SK-N-SH (cell line): ENCODE results near the gene CYP11A1. TPM values are rescaled to one million over a fixed set of nuclear protein-coding genes. Genes with fewer than 3 reads are reported as not detected.
"Not testable (repeated sequence)": the region's sequence is repeated elsewhere in the genome, so short reads cannot be mapped to it uniquely, and the experiment has no call there.

ENCODE experiments used
- CTCF ChIA-PET: fragments of 300-600, 350-600 bp; formaldehyde crosslinking; extraction: SDS; loops from one replicate; lab custom pipeline; 2021; lab: Yijun Ruan, JAX
- POLR2A ChIA-PET: fragments of 350-600 bp; sonication (Branson Sonifier 250); formaldehyde crosslinking; extraction: SDS; loops from one replicate; lab custom pipeline; 2020; ENCODE audit warnings: antibody characterized with exemption, inconsistent platforms; lab: Yijun Ruan, JAX
- DNase-seq: peaks from one replicate; pipeline ENCODE4 v3.0.0; 2012
- H2AFZ ChIP-seq: fragments of 200-600 bp; sonication (generic); 2 replicates; pipeline ENCODE4 v1.8.1; 2016; ENCODE audit warnings: antibody characterized with exemption, mild to moderate bottlenecking, low read depth
- H3F3A ChIP-seq: fragments of 200-600 bp; sonication (generic); replicated peaks from 2 replicates; pipeline ENCODE3; 2016; ENCODE audit warnings: antibody characterized with exemption, mild to moderate bottlenecking; ENCODE audit not compliant: insufficient read depth
- H3K27ac ChIP-seq, 2 experiments: fragments of 200-500 bp in 1 of 2; fragments of 200-600 bp in 1 of 2; sonication (Bioruptor generic) in 1 of 2; sonication (generic), shearing (Covaris generic) in 1 of 2; 2 replicates each; pipeline versions ENCODE4 v1.5.1 to v1.6.1; 2014 to 2016; ENCODE audit warnings: low read depth in 2 of 2, inconsistent platforms in 1 of 2, low read length in 1 of 2, mild to moderate bottlenecking in 1 of 2, mixed read lengths in 1 of 2
- H3K27me3 ChIP-seq: fragments of 200-600 bp; sonication (generic), shearing (Covaris generic); 2 replicates; pipeline ENCODE4 v1.6.1; 2016; ENCODE audit warnings: mixed run types; ENCODE audit not compliant: insufficient read depth
- H3K36me3 ChIP-seq, 2 experiments: fragments of 200-500 bp in 1 of 2; fragments of 200-600 bp in 1 of 2; sonication (Bioruptor generic) in 1 of 2; sonication (generic) in 1 of 2; replicated peaks in 1 of 2; 2 replicates each; pipeline versions ENCODE3 to v1.5.1; 2014 to 2016; ENCODE audit warnings: low read length in 1 of 2, mild to moderate bottlenecking in 1 of 2; ENCODE audit not compliant: insufficient read depth in 2 of 2, control insufficient read depth in 1 of 2
- H3K4me1 ChIP-seq, 2 experiments: fragments of 200-500 bp in 1 of 2; fragments of 200-600 bp in 1 of 2; sonication (Bioruptor generic) in 1 of 2; sonication (generic), shearing (Covaris generic) in 1 of 2; 2 replicates each; pipeline versions ENCODE4 v1.5.1 to v1.6.1; 2014 to 2016; ENCODE audit warnings: low read depth in 1 of 2, low read length in 1 of 2, mixed run types in 1 of 2; ENCODE audit not compliant: insufficient read depth in 2 of 2, control insufficient read depth in 1 of 2
- H3K4me2 ChIP-seq: fragments of 200-600 bp; sonication (generic), shearing (Covaris generic); 2 replicates; pipeline ENCODE4 v1.6.1; 2017; ENCODE audit warnings: mixed run types
- H3K4me3 ChIP-seq, 2 experiments: fragments of 200-500 bp in 1 of 2; fragments of 200-600 bp in 1 of 2; sonication (Bioruptor generic) in 1 of 2; sonication (generic), shearing (Covaris generic) in 1 of 2; 2 replicates each; pipeline versions ENCODE4 v1.5.1 to v1.8.1; 2014 to 2016; ENCODE audit warnings: low read depth in 2 of 2, inconsistent platforms in 1 of 2, low read length in 1 of 2, mild to moderate bottlenecking in 1 of 2, mixed read lengths in 1 of 2, moderate library complexity in 1 of 2
- H3K79me2 ChIP-seq: fragments of 200-600 bp; sonication (generic); 2 replicates; pipeline ENCODE4 v1.8.1; 2017; ENCODE audit warnings: mild to moderate bottlenecking; ENCODE audit not compliant: insufficient read depth
- H3K9ac ChIP-seq: fragments of 200-600 bp; sonication (generic); 2 replicates; pipeline ENCODE4 v1.6.1; 2017; ENCODE audit warnings: mixed run types
- H3K9me2 ChIP-seq: fragments of 200-600 bp; sonication (generic); 2 replicates; pipeline ENCODE4 v1.6.1; 2017; ENCODE audit warnings: mixed run types
- H3K9me3 ChIP-seq: fragments of 200-600 bp; sonication (generic); 2 replicates; pipeline ENCODE4 v1.6.1; 2017; ENCODE audit warnings: mixed run types, mild to moderate bottlenecking, moderate library complexity
- H4K20me1 ChIP-seq: fragments of 200-600 bp; sonication (generic); 2 replicates; pipeline ENCODE4 v1.6.1; 2017; ENCODE audit warnings: mild to moderate bottlenecking, mixed run types; ENCODE audit not compliant: insufficient read depth
- EP300 ChIP-seq, 2 experiments: IDR thresholded peaks; 2 replicates each; pipeline versions ENCODE4 v1.4.0 to v1.6.1; 2012; ENCODE audit warnings: borderline replicate concordance in 1 of 2, low read depth in 1 of 2, low read length in 1 of 2
- GABPA ChIP-seq: IDR thresholded peaks from 2 replicates; pipeline ENCODE4 v1.4.0; 2012; ENCODE audit warnings: low read depth, mild to moderate bottlenecking
- GATA2 ChIP-seq: sonication (generic); formaldehyde crosslinking; IDR thresholded peaks from 2 replicates; pipeline ENCODE4 v1.5.0; 2020; ENCODE audit warnings: mild to moderate bottlenecking, missing genetic modification reagents
- RFX5 ChIP-seq: IDR thresholded peaks from 2 replicates; pipeline ENCODE4 v1.6.1; 2012; ENCODE audit warnings: mild to moderate bottlenecking, improper control_type of control experiment, low read length
- TEAD4 ChIP-seq: IDR thresholded peaks from 2 replicates; pipeline ENCODE4 v1.4.0; 2012; ENCODE audit warnings: mild to moderate bottlenecking, borderline replicate concordance; ENCODE audit not compliant: insufficient read depth
- WGBS: methylation state at CpG from one replicate; pipeline ENCODE4 v1.1.6; 2017; ENCODE audit warnings: low lambda C conversion rate; 5-methylcytosine and 5-hydroxymethylcytosine counted together
- polyA plus RNA-seq, 3 experiments: library from polyadenylated mRNA; depleted of rRNA; stranded (reverse); fragments of >200 nt; gene quantifications; 2 replicates each; pipeline ENCODE4 v1.2.3, GENCODE V29; 2012
- TF ChIP-seq, protein P1 (sequence below): IDR thresholded peaks from 2 replicates; pipeline ENCODE4; 2012
- TF ChIP-seq, protein P2 (sequence below): IDR thresholded peaks from 2 replicates; pipeline ENCODE4 v1.4.0; 2012; ENCODE audit warnings: low read depth, borderline replicate concordance

The CYP11A1 gene
- polyA plus RNA-seq, 1 of the 3 experiments (the other 2 are of a cell fraction) = 0.08 TPM

DNA sequence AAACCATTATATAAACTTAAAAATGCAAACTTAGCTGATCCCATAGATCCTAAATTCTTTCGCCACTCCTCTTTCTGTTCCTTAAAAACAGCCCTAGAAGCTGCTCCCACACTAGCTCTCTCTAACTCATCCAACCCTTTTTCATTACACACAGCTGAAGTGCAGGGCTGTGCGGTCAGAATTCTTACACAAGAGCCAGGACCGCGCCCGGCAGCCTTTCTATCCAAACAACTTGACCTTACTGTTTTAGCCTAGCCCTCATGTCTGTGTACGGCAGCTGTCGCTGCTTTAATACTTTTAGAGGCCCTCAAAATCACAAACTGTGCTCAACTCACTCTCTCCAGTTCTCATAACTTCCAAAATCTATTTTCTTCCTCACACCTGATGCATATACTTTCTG, 9.9 kb downstream of the CYP11A1 start:
- CTCF ChIA-PET = interaction anchor here (0.6 to 1.1 kb wide), 3 partner anchors 15 to 312 kb away, joined by 3 to 4 read pairs (median 3); no protein-coding TSS in a partner anchor
- POLR2A ChIA-PET, H3K9ac ChIP-seq, H4K20me1 ChIP-seq, H2AFZ ChIP-seq, H3K4me1 ChIP-seq, H3K4me2 ChIP-seq, H3K9me2 ChIP-seq, H3K4me3 ChIP-seq, H3K79me2 ChIP-seq, H3K36me3 ChIP-seq, H3K27ac ChIP-seq, DNase-seq, H3F3A ChIP-seq, H3K9me3 ChIP-seq: not testable (repeated sequence)
- peaks cover 21% of the 10 kb centered on the region; the same call in 1 of the 2 replicates for H3K27me3 ChIP-seq
- WGBS = 74% methylated on average over 7 of the region's 7 CpGs

DNA sequence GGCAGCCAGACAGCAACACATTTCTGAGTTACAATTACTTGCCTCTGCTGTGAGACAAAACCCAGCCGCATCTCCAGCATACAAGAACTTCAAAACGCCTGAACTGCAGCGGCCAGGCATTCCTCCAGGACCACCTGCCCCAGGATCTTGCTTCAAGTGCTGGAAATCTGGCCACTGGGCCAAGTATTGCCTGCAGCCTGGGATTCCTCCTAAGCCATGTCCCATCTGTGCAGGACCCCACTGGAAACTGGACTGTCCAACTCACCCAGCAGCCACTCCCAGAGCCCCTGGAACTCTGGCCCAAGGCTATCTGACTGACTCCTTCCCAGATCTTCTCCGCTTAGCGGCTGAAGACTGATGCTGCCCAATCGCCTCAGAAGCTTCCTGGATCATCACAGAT, 11.4 kb downstream of the CYP11A1 start:
- CTCF ChIA-PET = interaction anchor here (0.9 kb wide), 1 partner anchor 392 kb away, joined by 3 read pairs; no protein-coding TSS in a partner anchor
- not testable (repeated sequence) for H3K27ac ChIP-seq, H3K9ac ChIP-seq, H3K4me3 ChIP-seq, H2AFZ ChIP-seq, DNase-seq, H3K4me1 ChIP-seq, H3F3A ChIP-seq, H4K20me1 ChIP-seq, H3K4me2 ChIP-seq, H3K9me3 ChIP-seq, H3K9me2 ChIP-seq, H3K79me2 ChIP-seq, H3K36me3 ChIP-seq
- 62% methylated on average over 6 of the region's 6 CpGs for WGBS
- POLR2A ChIA-PET = interaction anchor here (0.6 kb wide), 1 partner anchor 20 kb away, joined by 4 read pairs; no protein-coding TSS in a partner anchor
- H3K27me3 ChIP-seq = peaks cover 27% of the 10 kb centered on the region; the same call in 1 of the 2 replicates

DNA sequence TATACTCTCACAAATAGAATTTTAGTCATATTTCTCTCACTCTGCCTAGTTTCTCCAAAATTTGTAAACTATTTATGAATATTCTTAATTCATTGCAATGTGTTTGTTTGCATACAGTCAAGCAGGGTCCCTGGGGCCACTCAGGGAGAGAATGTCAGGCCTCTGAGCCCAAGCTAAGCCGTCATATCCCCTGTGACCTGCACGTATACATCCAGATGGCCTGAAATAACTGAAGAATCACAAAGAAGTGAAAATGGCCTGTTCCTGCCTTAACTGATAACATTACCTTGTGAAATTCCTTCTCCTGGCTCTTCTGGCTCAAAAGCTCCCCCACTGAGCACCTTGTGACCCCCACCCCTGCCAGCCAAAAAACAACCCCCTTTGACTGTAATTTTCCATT, 13.5 kb downstream of the CYP11A1 start:
- H3K9me2 ChIP-seq, H3K36me3 ChIP-seq, H3K4me3 ChIP-seq, H3K9ac ChIP-seq, H3K9me3 ChIP-seq, H3F3A ChIP-seq, H3K79me2 ChIP-seq, DNase-seq, H3K4me1 ChIP-seq, H3K4me2 ChIP-seq, H4K20me1 ChIP-seq, POLR2A ChIA-PET, H2AFZ ChIP-seq, H3K27ac ChIP-seq, CTCF ChIA-PET: not testable (repeated sequence)
- H3K27me3 ChIP-seq = peaks cover 27% of the 10 kb centered on the region; the same call in 1 of the 2 replicates
- 70% methylated on average over 2 of the region's 2 CpGs for WGBS

DNA sequence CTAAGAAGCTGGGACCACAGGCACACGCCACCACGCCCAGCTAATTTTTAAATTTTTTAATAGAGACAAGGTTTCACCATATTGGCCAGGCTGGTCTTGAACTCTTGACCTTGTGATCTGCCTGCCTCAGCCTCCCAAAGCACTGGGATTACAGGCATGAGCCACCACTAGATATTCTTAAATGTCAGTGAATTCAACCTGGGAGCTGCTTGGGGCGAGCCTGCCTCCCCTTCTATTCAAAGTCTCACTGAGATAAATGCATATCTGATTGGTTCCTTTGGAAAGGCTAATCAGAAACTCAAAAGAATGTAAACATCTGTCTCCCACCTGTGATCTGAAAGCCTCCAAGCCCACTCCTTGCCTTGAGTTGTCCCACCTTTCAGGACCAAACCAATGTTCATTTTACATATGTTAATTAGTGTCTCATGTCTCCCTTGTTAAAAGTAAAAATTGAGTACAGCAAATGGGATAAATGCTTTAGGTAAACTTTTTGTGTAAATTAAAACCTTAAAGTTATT, 15.0 kb downstream of the CYP11A1 start:
- Histone ChIP-seq H3K27me3 (peaks cover 17% of the 10 kb centered on the region; the same call in 1 of the 2 replicates), H3K4me3 (no peak overlapping the region), H3K9me2 (no peaks in the 10 kb centered on the region), H3K79me2 (no peaks in the 10 kb centered on the region), H3K4me1 (no peaks in the 10 kb centered on the region), H3K4me2 (no peak overlapping the region), H4K20me1 (no peaks in the 10 kb centered on the region), H3K27ac (no peak overlapping the region), H3K9me3 (no peaks in the 10 kb centered on the region; the same call in 1 of the 2 replicates), H3F3A (no peaks in the 10 kb centered on the region), H3K9ac (no peak overlapping the region), H2AFZ (no peak overlapping the region), H3K36me3 (no peaks in the 10 kb centered on the region)
- ChIA-PET CTCF (interaction anchor here (1.9 kb wide), 1 partner anchor 22 kb away, joined by 4 read pairs; no protein-coding TSS in a partner anchor), POLR2A (no interaction called here)
- WGBS = 25% methylated on average over 3 of the region's 3 CpGs
- DNase-seq = no peak
- TF ChIP-seq EP300 (IDR thresholded peaks at IDR 0.05; ENCODE audit: borderline replicate concordance in 1 of 2, low read depth in 1 of 2, low read length in 1 of 2) = no peak
- TF ChIP-seq GATA2 = no peak
- TF ChIP-seq, protein P1, sequence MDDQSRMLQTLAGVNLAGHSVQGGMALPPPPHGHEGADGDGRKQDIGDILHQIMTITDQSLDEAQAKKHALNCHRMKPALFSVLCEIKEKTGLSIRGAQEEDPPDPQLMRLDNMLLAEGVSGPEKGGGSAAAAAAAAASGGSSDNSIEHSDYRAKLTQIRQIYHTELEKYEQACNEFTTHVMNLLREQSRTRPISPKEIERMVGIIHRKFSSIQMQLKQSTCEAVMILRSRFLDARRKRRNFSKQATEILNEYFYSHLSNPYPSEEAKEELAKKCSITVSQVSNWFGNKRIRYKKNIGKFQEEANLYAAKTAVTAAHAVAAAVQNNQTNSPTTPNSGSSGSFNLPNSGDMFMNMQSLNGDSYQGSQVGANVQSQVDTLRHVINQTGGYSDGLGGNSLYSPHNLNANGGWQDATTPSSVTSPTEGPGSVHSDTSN = no peak
- TF ChIP-seq RFX5 = no peak
- TF ChIP-seq GABPA = no peak
- TF ChIP-seq TEAD4 = no peak
- TF ChIP-seq, protein P2, sequence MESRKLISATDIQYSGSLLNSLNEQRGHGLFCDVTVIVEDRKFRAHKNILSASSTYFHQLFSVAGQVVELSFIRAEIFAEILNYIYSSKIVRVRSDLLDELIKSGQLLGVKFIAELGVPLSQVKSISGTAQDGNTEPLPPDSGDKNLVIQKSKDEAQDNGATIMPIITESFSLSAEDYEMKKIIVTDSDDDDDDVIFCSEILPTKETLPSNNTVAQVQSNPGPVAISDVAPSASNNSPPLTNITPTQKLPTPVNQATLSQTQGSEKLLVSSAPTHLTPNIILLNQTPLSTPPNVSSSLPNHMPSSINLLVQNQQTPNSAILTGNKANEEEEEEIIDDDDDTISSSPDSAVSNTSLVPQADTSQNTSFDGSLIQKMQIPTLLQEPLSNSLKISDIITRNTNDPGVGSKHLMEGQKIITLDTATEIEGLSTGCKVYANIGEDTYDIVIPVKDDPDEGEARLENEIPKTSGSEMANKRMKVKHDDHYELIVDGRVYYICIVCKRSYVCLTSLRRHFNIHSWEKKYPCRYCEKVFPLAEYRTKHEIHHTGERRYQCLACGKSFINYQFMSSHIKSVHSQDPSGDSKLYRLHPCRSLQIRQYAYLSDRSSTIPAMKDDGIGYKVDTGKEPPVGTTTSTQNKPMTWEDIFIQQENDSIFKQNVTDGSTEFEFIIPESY = no peak
